ENCODE data around the gene IBA57.

The IBA57 gene

GRCh38 chr1:228147151-228147693 lies 18.4 kb upstream of the IBA57 start:
- peak; percentile 9 for DNase-seq (ENCODE audit: low spot score)
- no peak for TF ChIP-seq CTCF (IDR thresholded peaks at IDR 0.05; ENCODE audit: extremely low read depth, insufficient read depth, missing control alignments)
- in situ Hi-C loops (cut with MboI; ENCODE audit: low pct_unique_long_range_greater_than_20kb, low sequenced_read_pairs, unreplicated experiment), result no loop called here

- no peak for TF ChIP-seq CTCF (IDR thresholded peaks at IDR 0.05; ENCODE audit: extremely low read depth, insufficient read depth, missing control alignments)
- in situ Hi-C loops (cut with MboI; ENCODE audit: low pct_unique_long_range_greater_than_20kb, low sequenced_read_pairs, unreplicated experiment), result no loop called here
- no peak for DNase-seq (ENCODE audit: low spot score)
Measured at GRCh38 chr1:228147768-228148167, 17.8 kb upstream of the IBA57 start.

DNA sequence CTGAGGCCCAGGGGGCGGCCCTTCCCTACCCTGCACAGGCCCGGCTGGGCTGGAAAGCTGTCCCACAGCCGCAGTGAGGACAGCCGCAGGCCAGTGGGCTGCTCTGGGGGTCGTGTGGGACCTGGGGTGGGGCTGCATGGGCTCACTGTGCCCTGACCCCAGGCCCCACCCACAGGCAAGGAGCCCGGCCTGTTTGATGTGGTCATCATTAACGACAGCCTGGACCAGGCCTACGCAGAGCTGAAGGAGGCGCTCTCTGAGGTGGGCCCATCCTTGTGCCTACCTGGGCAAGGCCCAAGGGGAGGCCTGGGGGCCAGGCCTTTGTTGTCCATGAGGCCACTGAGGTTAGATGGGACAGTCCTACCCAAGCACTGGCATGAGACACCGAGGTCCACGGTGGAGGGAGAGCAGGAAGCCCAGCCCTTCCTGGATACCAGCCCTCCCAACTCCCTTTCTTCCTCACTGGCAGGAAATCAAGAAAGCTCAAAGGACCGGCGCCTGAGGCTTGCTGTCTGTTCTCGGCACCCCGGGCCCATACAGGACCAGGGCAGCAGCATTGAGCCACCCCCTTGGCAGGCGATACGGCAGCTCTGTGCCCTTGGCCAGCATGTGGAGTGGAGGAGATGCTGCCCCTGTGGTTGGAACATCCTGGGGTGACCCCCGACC lies 17.3 kb upstream of the IBA57 start:
- in situ Hi-C loops (cut with MboI; ENCODE audit: low pct_unique_long_range_greater_than_20kb, low sequenced_read_pairs, unreplicated experiment), result no loop called here
- TF ChIP-seq CTCF (IDR thresholded peaks at IDR 0.05; ENCODE audit: extremely low read depth, insufficient read depth, missing control alignments), result no peak
- no peak for DNase-seq (ENCODE audit: low spot score)

- DNase-seq (ENCODE audit: low spot score), result no peak
- in situ Hi-C loops (cut with MboI; ENCODE audit: low pct_unique_long_range_greater_than_20kb, low sequenced_read_pairs, unreplicated experiment), result no loop called here
- TF ChIP-seq CTCF (IDR thresholded peaks at IDR 0.05; ENCODE audit: extremely low read depth, insufficient read depth, missing control alignments), result no peak
Measured at GRCh38 chr1:228148935-228149405, 16.6 kb upstream of the IBA57 start.

GRCh38 chr1:228149406-228150119 lies 16.0 kb upstream of the IBA57 start, which contains the start of gene GJC2:
GJC2 (plus strand) TSS chr1:228149930; CDS start chr1:228157759, 7,829 bp downstream.
- DNase-seq (ENCODE audit: low spot score), result no peak
- TF ChIP-seq CTCF (IDR thresholded peaks at IDR 0.05; ENCODE audit: extremely low read depth, insufficient read depth, missing control alignments), result no peak
- in situ Hi-C loops (cut with MboI; ENCODE audit: low pct_unique_long_range_greater_than_20kb, low sequenced_read_pairs, unreplicated experiment), result no loop called here

DNA sequence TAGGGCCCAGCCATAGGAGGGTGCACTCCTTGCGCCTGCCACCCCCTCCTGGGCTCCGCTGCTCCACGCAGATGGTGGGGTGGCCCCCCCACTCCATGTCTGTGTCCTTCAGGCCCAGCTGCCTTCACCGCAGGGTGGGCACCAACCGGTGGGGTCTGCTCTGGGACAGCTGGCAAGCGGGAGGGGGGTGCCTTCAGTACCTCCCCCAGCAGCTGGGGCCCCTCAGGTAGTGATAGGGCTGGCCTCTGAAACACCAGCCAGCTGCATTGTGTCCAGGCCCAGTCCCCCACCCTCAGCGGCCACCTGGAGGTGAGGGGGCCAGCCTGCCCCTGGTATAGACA lies 15.5 kb upstream of the IBA57 start:
- in situ Hi-C loops (cut with MboI; ENCODE audit: low pct_unique_long_range_greater_than_20kb, low sequenced_read_pairs, unreplicated experiment), result no loop called here
- DNase-seq (ENCODE audit: low spot score), result no peak
- TF ChIP-seq CTCF (IDR thresholded peaks at IDR 0.05; ENCODE audit: extremely low read depth, insufficient read depth, missing control alignments), result no peak

All from GM13977 (cell line).